ENCODE measurements around the gene CCDC191.

The CCDC191 gene

GRCh38 chr3:114058646-114059045, 2.3 kb upstream of the CCDC191 start:
- DNase-seq = no peak

DNA sequence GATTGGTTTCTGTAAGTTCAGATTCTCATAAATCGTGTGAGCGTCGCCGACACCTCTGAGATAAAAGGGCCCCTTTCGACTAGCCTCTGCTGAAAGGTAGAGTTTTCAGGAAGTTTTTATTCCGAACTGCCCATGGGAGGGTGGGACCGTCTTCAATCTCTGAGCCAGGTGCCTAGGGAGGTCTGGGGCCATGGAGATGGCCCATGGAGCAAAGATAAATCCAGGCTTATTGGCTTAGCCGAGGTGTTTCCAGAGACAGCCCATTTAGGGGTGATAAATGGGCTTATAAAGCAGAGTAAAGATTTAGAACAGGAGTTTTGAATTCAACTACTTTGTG, 653 bp upstream of the CCDC191 start:
- no peak for DNase-seq

GRCh38 chr3:114052216-114052615, 4.1 kb downstream of the CCDC191 start:
- DNase-seq = no peak

- no peak for DNase-seq
These were observed 13.1 kb downstream of the CCDC191 start for GRCh38 chr3:114043205-114043604.

- no peak for DNase-seq
These were observed 20.4 kb downstream of the CCDC191 start for GRCh38 chr3:114035896-114036295.

DNA sequence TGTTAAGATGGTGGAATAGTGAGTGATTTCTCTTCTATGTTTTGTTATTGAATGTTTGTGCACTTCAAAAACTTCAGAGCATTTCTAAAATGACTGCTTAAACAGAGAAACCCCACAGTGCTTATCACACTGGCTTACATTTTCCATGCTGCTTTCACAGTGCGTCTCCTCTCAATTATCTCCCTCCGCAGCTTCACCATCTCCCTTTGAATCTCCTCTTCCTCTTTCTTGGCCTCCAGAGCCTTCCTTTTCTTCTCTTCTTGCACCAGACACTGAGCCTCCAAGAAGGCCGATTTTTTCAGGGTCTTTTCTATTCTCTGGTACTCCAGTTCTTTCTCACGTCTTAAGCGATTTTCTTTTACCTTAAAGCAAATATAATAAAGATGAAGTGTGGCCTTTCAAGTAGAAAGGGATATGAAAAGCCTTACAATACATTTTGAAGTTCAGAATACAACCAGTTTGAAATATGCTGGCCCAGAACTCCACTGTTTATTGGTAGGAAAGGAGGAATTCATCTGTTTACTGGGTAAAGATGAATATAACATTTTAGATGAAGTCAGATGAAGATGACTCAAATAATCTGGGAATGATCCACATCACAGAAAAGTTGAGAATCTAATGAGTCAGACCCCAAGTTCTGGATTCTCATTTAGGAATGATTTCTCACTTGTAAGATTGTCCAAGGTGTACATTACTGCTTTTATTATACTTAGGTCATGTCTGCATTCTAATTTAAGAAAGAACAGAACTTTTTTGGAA, 21.4 kb downstream of the CCDC191 start:
- no peak for DNase-seq

DNA sequence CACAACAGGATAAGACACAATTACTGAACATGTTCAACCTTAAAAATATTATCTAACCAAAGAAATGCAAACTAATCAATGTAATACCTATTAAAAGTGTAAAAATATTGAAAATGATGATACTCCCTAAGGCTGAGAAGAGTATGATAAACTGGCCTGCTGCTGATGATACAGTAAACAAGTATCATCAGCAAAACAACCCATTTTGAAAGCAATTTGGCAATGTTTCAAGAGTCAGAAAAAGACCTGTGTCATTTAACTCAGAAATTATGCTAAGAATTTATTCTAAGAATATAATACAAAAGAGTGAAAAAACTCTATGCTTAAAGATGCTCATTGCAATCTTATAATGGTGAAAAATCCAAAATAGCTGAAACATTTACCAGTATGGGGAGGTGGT, 22.1 kb downstream of the CCDC191 start:
- no peak for DNase-seq

DNA sequence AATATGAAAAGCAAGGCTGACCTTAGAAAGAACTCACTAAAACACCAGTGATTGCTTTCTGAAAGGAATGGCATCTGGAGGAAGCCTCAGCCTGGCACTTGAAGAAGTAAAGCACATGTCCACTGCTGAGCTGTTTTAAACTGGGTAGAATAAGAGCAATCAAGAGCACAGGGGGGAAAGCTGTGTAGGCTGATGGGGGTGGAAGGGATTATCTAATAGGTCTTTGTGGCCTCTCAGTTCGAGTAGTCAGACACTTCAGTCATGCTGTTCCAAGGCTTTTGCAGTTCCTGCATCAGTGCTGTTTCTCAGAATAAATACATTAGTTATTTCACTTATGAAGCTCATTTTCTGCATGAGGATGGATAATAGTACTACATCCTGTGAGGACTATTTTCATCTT, 22.6 kb downstream of the CCDC191 start:
- no peak for DNase-seq

GRCh38 chr3:114026331-114026730, 30.0 kb downstream of the CCDC191 start:
- no peak for DNase-seq

- DNase-seq = no peak
These were observed 30.9 kb downstream of the CCDC191 start for GRCh38 chr3:114025451-114025850.

- DNase-seq = no peak
These were observed 34.1 kb downstream of the CCDC191 start for GRCh38 chr3:114022145-114022802.

DNA sequence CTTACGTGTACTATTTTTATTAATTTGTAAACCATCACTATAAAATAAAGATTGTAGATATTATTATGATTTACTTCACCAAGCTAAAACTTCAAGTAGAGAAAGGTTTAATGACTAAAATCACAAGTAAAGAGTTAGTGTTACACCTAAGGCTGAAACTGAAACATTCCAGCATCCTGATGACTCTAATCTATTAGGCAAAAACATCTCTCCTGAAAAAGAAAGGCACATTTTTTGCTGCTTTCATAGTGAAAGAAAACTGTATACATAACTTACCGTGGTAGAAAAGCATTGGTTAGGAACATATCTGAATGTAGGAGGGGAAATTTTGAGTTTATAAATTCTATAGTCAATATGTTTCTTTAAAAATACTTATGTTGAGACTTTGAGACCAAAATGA, 35.4 kb downstream of the CCDC191 start:
- no peak for DNase-seq

DNA sequence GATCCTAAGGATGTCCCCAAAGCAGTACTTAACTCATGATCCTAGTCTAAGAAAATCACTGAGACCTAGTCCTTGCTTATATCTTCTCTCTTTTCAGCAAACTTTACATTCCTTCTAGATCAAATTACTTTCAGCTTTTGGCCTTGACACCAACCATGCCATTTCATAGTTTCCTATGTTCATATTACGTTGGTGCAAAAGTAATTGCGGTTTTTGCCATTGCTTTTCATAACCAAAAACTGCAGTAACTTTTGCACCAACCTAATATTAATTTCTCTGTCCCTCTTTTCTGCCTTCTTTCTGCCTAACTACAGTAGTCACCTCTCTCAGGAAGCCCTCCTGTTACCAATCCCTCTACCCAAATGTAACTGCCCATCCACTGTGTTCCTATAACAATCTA, 36.8 kb downstream of the CCDC191 start:
- DNase-seq = no peak

DNA sequence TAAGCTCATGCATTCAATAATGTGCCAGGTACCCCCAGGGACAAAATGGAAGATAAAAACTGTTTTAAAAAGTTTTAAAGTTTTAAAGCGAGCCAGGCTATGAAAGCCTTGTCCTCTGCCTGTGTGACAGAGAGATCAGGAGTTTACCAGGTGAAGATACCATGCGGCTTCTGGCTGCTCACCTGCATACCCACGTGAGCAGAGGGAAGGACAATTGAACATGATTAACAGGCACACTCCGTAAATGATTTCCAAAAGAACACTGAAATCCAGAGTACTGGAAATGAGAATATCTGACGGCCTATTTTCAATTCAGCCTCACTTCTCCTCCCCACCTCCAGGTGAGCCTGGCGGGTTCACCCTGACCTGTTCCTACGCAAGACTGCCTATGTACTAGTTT, 42.1 kb downstream of the CCDC191 start:
- DNase-seq = no peak

DNA sequence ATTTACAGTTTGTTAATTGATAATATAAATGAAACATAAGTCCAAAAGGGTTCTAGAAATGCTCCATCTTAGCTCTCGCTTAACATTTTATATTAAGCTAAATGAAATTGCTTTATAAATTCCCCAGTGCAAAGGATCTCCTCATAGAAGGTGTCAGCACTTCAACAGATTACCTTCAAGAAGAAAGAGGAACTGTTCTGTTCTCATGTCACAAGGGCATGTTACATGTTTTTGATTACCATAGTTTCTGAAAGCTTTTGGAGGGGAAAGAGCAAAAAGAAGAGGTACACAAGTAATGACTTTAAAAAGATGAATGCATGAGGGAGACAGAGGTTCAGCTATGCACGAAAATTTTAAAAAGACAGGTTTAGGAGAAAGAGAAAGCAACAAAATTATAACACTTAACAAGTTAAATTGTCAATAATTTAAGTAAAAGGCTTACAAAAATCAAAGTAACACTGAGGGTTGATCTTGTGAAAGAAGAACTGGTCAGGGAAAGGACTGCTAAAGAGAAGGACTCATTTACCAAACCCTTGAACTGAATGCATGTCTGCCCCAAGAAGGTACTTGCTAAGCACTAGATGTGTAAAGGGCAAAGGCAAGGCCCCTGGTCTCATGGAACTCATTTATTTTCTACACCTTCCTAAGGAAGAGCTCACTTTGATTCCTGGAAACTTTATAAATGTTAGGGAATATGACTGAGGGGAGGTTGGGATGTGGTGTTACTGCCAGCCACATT, 45.1 kb downstream of the CCDC191 start:
- no peak for DNase-seq

GRCh38 chr3:114005481-114005880, 50.8 kb downstream of the CCDC191 start:
- no peak for DNase-seq

GRCh38 chr3:113985541-113985940, 70.8 kb downstream of the CCDC191 start:
- DNase-seq = no peak

DNA sequence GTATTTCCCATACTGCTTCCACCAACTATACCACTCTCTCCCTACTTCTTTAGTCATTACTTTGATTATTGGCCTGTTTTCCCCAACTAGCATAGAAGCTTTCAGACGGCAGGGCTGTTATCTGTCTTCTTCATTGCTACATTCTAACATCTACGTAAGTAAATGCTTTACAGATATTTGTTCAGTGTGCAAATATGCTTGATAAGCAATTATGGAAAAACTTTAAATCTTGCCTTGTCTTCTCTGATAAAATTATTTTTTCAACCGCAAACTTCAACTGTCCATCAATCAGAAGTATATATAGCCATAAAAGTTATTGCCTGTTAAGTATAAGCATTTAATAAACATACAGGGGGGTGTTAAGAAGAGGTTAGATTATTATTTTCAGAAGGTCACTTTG, 72.8 kb downstream of the CCDC191 start:
- no peak for DNase-seq

GRCh38 chr3:113981803-113982202, 74.5 kb downstream of the CCDC191 start:
- DNase-seq = no peak

DNA sequence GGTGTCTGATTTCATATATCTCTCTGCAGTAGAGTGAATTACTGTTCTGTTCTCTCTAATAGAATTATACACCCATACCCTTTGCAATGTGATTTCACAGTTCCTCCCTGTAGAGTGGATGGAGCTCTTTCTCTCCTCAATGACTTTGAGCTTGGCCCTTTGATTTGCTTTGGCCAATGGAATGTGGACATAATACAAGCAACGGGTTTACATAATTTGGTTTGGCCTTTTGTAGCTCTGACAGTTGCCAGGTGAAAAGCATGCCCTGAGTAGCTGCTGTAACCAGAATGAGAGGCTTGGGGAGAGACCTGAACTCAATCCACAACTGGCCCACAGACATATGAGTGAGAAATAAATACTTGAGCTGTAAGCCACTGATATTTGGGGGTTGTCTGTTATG, 76.4 kb downstream of the CCDC191 start:
- no peak for DNase-seq

GRCh38 chr3:113977822-113978221, 78.5 kb downstream of the CCDC191 start:
- no peak for DNase-seq

- DNase-seq = no peak
These were observed 87.3 kb downstream of the CCDC191 start for GRCh38 chr3:113968986-113969385.

DNA sequence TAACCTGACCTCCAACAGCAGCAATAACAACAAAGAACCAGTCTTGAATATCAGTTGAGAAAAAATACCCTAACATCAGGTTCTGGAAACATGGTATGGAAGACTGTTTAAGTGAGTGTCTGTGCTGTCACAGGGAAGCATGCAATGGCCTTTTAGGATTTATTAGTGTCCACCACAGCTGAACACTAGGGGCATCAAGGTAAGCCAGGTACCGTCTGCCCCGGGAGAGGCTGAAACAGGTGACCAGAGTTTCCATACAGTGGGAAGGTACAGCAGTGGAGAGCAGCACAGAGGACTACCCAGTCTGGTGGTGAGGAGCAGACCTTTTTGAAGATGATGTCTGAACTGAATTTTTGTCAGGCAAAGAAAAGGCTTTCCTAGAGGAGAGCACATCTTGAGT, 90.2 kb downstream of the CCDC191 start:
- no peak for DNase-seq

DNA sequence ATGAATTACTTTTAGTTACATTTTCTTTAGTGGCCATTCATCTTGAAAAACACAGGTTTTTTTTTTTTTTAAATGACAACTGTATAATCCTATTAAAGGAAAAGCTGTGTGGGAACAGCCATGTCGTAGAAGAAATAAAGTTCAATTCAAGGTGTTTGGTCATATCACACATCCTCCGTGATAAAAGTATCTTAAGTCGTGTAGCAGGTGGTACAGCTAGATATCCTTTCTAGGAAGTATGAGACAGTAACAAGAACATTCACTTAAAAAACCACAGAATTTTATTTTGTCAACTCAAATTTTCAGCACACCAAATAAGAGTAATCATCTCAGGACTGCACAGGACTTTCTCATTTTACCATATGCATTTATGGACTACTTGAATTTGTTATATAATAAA, 92.4 kb downstream of the CCDC191 start:
- peak in 1 of 5 experiments; percentile 34 for DNase-seq
